Measurements from ENCODE around the gene RAB36.

RAB36 gene

DNA sequence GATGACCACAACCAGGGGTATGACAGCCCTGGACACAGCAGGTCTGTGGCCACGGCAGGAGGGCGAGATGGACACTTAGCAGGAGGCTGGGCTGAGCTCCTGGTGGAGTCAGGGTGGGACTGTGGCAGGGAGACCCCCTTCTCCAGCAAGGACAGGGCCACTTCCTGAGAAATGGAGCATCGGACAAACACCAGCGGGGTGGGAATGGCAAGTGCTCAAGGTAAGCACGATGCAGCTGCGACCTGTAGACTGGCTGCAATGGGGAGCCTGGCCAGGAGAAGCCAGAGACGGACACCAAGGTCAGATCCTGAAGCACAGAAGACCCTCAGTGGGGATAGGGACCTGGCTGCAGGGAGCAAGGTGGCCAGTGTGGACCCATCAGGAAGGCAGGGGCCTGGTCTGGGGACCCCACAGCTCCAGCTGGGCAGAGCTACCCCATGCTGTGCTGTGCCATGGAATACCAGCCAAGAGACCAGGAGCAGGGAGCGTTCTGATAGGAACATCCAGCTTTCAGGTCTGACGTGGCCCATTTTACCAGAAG, 32.7 kb upstream of the RAB36 start:
- no peaks in the 10 kb centered on the region for H3K9me2 ChIP-seq (replicated peaks; ENCODE audit: insufficient read depth, low read length)
- no peak overlapping the region for H3K9ac ChIP-seq (ENCODE audit: low read length)
- no peaks in the 10 kb centered on the region for H3K36me3 ChIP-seq (replicated peaks; ENCODE audit: insufficient read depth, low read length)
- H3K27me3 ChIP-seq (replicated peaks; ENCODE audit: insufficient read depth, low read length) = no peaks in the 10 kb centered on the region
- no peak overlapping the region for H3K4me2 ChIP-seq (ENCODE audit: low read depth, low read length)
- no peaks in the 10 kb centered on the region for H3K4me1 ChIP-seq (ENCODE audit: low read length)
- DNase-seq = no peak
- TF ChIP-seq EZH2 (optimal IDR thresholded peaks at IDR 0.05; ENCODE audit: low read depth, low read length) (no peak), EZH2phosphoT487 (IDR thresholded peaks at IDR 0.05; ENCODE audit: low read length) (no peak)
- TF ChIP-seq, protein P1, sequence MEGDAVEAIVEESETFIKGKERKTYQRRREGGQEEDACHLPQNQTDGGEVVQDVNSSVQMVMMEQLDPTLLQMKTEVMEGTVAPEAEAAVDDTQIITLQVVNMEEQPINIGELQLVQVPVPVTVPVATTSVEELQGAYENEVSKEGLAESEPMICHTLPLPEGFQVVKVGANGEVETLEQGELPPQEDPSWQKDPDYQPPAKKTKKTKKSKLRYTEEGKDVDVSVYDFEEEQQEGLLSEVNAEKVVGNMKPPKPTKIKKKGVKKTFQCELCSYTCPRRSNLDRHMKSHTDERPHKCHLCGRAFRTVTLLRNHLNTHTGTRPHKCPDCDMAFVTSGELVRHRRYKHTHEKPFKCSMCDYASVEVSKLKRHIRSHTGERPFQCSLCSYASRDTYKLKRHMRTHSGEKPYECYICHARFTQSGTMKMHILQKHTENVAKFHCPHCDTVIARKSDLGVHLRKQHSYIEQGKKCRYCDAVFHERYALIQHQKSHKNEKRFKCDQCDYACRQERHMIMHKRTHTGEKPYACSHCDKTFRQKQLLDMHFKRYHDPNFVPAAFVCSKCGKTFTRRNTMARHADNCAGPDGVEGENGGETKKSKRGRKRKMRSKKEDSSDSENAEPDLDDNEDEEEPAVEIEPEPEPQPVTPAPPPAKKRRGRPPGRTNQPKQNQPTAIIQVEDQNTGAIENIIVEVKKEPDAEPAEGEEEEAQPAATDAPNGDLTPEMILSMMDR (IDR thresholded peaks at IDR 0.05; ENCODE audit: low read length) = no peak
- no peak overlapping the region for H2AFZ ChIP-seq (ENCODE audit: low read length)
- no peaks in the 10 kb centered on the region for H3K9me3 ChIP-seq (replicated peaks; ENCODE audit: insufficient read depth, low read length)
- no peaks in the 10 kb centered on the region for H3F3A ChIP-seq (ENCODE audit: insufficient read depth, low read length)
- no peaks in the 10 kb centered on the region for H3K79me2 ChIP-seq (ENCODE audit: low read length)
- H3K4me3 ChIP-seq (ENCODE audit: low read length) = no peak overlapping the region
- H4K20me1 ChIP-seq (ENCODE audit: insufficient read depth, low read length) = no peaks in the 10 kb centered on the region
- no peak overlapping the region for H3K27ac ChIP-seq (ENCODE audit: low read length)

DNA sequence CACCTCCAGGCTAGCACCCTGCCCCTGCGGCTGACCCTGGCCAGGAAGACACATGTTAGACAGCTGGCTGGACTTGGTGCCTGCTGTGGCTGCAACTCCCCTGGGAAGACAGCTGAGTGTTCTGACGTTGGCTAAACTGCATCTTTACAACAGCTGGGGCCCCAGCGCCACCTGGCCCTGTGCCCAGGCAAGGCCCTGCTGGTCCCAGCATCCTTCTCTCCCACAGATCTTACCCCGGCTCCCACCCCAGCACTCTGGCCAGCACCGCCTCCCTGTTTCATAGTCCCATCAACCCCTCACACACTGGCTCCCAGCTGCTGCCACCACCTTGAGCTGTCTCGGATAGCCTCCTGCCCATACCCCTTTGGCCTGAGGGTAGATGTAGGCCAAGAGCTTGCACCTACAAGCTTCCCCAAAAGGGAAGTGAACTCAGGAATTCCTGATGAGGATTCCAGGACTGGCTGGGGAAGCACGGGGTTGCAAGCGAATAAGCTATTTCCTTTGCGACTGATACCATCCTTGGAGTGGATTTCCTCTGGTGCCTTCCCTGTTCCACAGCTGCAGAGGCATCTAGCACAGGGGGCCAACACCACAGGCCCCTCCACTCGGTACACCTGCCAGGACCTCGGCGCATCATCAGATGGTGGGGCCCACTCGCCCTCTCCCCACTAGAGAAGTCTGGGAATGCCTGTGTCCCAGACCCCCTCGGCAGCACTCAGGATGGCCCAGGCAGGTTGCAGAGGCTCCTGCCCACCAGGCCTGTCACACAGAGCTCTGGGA, 32.0 kb upstream of the RAB36 start:
- Histone ChIP-seq H3K9ac (ENCODE audit: low read length) (no peak overlapping the region), H4K20me1 (ENCODE audit: insufficient read depth, low read length) (no peaks in the 10 kb centered on the region), H3K9me3 (replicated peaks; ENCODE audit: insufficient read depth, low read length) (no peaks in the 10 kb centered on the region), H3K36me3 (replicated peaks; ENCODE audit: insufficient read depth, low read length) (no peaks in the 10 kb centered on the region), H3K4me1 (ENCODE audit: low read length) (no peaks in the 10 kb centered on the region), H3K27ac (ENCODE audit: low read length) (no peak overlapping the region), H3K9me2 (replicated peaks; ENCODE audit: insufficient read depth, low read length) (no peaks in the 10 kb centered on the region), H3F3A (ENCODE audit: insufficient read depth, low read length) (no peaks in the 10 kb centered on the region), H3K27me3 (replicated peaks; ENCODE audit: insufficient read depth, low read length) (no peaks in the 10 kb centered on the region), H3K79me2 (ENCODE audit: low read length) (no peaks in the 10 kb centered on the region), H3K4me3 (ENCODE audit: low read length) (no peak overlapping the region), H2AFZ (ENCODE audit: low read length) (no peak overlapping the region), H3K4me2 (ENCODE audit: low read depth, low read length) (no peak overlapping the region)
- DNase-seq = no peak
- TF ChIP-seq, protein P1 (IDR thresholded peaks at IDR 0.05; ENCODE audit: low read length) = no peak
- TF ChIP-seq EZH2 (optimal IDR thresholded peaks at IDR 0.05; ENCODE audit: low read depth, low read length) (no peak), EZH2phosphoT487 (IDR thresholded peaks at IDR 0.05; ENCODE audit: low read length) (no peak)

DNA sequence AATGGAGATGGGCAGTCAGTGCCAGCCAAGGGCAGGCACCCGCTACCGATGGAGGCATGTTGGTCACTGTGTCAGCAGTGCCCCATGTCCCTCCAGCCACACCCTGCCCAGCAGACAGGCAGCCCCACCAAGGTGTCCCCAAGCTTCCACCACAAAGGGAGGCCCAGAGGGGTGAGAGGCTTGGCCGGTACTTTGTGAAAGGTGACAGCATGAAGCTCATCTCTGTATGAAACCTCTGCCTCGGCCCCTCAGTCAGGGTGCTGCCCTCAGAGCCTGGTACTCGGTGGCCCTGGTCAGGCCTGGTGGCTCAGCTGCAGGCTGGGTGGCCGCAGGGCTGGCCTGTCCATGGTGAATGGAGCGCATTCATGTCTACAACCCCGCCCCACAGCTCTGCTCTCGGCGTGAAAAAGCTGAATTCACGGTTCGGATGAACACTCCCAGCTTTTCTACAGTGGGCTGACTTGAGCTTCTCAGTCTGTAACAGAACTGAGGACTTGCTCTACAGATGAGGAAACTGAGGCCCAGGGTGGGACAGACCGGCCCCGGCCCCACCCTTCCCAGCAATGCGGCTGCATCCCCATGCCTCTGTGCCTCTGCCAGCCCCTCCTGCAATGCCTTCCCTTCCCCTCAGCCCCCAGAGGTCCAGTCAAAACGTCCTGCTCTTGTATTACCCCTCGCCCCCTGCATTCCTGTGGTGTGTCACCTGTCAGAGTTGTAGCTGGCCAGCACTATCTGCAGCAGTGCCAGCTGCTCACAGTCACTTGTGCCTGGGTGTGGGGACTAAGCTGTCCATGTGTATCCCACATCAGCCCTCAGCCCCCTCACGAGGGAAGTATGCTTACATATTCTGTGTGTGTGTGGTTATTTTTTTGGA, 31.2 kb upstream of the RAB36 start:
- Histone ChIP-seq H3K9me2 (replicated peaks; ENCODE audit: insufficient read depth, low read length) (no peaks in the 10 kb centered on the region), H3K9me3 (replicated peaks; ENCODE audit: insufficient read depth, low read length) (no peaks in the 10 kb centered on the region), H3K36me3 (replicated peaks; ENCODE audit: insufficient read depth, low read length) (no peaks in the 10 kb centered on the region), H4K20me1 (ENCODE audit: insufficient read depth, low read length) (no peaks in the 10 kb centered on the region), H3K27me3 (replicated peaks; ENCODE audit: insufficient read depth, low read length) (no peaks in the 10 kb centered on the region), H2AFZ (ENCODE audit: low read length) (no peak overlapping the region), H3K4me2 (ENCODE audit: low read depth, low read length) (no peak overlapping the region), H3K79me2 (ENCODE audit: low read length) (no peaks in the 10 kb centered on the region), H3K27ac (ENCODE audit: low read length) (no peak overlapping the region), H3K4me3 (ENCODE audit: low read length) (no peak overlapping the region), H3F3A (ENCODE audit: insufficient read depth, low read length) (no peaks in the 10 kb centered on the region), H3K4me1 (ENCODE audit: low read length) (no peaks in the 10 kb centered on the region), H3K9ac (ENCODE audit: low read length) (no peak overlapping the region)
- TF ChIP-seq, protein P1 (IDR thresholded peaks at IDR 0.05; ENCODE audit: low read length) = no peak
- TF ChIP-seq EZH2phosphoT487 (IDR thresholded peaks at IDR 0.05; ENCODE audit: low read length) (no peak), EZH2 (optimal IDR thresholded peaks at IDR 0.05; ENCODE audit: low read depth, low read length) (no peak)
- DNase-seq = no peak
